ENCODE data around the gene VIPAS39. TPM values are rescaled to one million over a fixed set of nuclear protein-coding genes. Genes with fewer than 3 reads are reported as not detected.
"Not testable (repeated sequence)": the region's sequence is repeated elsewhere in the genome, so short reads cannot be mapped to it uniquely, and the experiment has no call there.

Gene VIPAS39
- total RNA-seq, 1 donor: 33.5 TPM

GRCh38 chr14:77436042-77436441, 21.4 kb downstream of the VIPAS39 start:
- no peak for TF ChIP-seq CTCF (IDR thresholded peaks at IDR 0.05; ENCODE audit: insufficient read depth, low read length)
- no peak overlapping the region for H3K4me3 ChIP-seq (ENCODE audit: low read depth, low read length)
- no peak for DNase-seq (ENCODE audit: low read depth)

DNA sequence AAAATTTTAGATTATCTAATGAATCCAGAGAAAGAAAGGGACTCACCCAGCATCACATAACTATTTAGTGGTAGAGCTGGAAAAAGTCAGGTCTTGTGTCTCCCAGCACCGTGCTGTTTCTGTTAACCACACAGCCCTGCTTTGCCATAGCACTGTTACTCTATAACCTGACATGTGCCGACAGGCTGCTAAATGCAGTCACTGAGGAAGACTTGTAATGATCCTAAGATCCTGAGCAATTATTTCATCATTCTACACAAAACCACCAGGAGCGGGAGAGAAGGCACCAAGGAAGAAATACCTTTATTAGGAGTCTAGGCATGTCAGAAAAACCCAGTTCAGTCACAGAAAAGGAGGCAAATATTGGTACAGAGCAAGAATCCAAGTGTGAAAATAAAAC, 31.0 kb downstream of the VIPAS39 start:
- no peak overlapping the region for H3K4me3 ChIP-seq (ENCODE audit: low read depth, low read length)
- TF ChIP-seq CTCF (IDR thresholded peaks at IDR 0.05; ENCODE audit: insufficient read depth, low read length): no peak
- no peak for DNase-seq (ENCODE audit: low read depth)

GRCh38 chr14:77424862-77425261, 32.5 kb downstream of the VIPAS39 start:
- H3K4me3 ChIP-seq (ENCODE audit: low read depth, low read length): no peak overlapping the region
- no peak for DNase-seq (ENCODE audit: low read depth)
- no peak for TF ChIP-seq CTCF (IDR thresholded peaks at IDR 0.05; ENCODE audit: insufficient read depth, low read length)

- no peak for TF ChIP-seq CTCF (IDR thresholded peaks at IDR 0.05; ENCODE audit: insufficient read depth, low read length)
- no peak within 1 kb of the TSS for H3K4me3 ChIP-seq (ENCODE audit: low read depth, low read length)
- no peak for DNase-seq (ENCODE audit: low read depth)
Observed at GRCh38 chr14:77423423-77423822, 34.0 kb downstream of the VIPAS39 start, which contains the start of gene NOXRED1. Gene NOXRED1 (minus strand): TSS chr14:77423523. CDS start chr14:77422889, 634 bp downstream.

DNA sequence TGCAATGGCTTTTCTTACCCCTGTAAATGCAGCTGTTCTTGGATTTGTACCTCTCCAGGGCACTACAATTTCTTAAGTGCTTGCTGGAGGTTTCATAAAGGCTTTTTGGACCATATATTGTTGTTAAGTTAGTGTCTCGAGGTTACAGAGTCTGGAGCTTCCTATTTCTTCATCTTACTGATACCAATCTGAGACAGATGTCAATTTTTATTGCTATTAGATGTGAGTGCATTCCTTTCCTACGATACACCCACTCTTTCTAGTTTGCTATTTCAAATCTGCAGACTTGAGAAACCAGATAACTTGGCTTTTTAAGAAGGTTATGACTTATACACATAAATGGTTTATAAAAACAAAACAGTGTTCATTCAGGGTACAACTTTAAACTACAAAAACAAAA, 36.2 kb downstream of the VIPAS39 start:
- DNase-seq (ENCODE audit: low read depth): no peak
- TF ChIP-seq CTCF (IDR thresholded peaks at IDR 0.05; ENCODE audit: insufficient read depth, low read length): no peak
- H3K4me3 ChIP-seq (ENCODE audit: low read depth, low read length): no peak overlapping the region

DNA sequence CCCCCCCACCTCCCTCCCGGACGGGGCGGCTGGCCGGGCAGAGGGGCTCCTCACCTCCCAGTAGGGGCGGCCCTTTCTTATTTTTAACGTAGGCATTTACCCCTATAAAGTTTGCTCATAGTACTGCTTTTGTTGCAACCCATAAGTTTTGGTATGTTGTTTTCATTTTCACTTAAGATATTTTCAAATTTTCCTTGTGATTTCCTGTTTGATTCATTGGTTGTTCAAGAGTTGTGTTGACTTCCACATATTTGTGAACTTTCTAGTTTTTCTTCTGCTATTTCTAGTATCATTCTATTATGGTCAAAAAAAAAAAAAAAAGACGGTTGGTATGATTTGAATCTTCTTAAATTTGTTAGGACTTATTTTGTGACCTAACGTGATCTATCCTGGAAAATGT, 40.6 kb downstream of the VIPAS39 start:
- no peak overlapping the region for H3K4me3 ChIP-seq (ENCODE audit: low read depth, low read length)
- TF ChIP-seq CTCF (IDR thresholded peaks at IDR 0.05; ENCODE audit: insufficient read depth, low read length): no peak
- no peak for DNase-seq (ENCODE audit: low read depth)

GRCh38 chr14:77416098-77416497, 41.3 kb downstream of the VIPAS39 start:
- not testable (repeated sequence) for DNase-seq (ENCODE audit: low read depth); H3K4me3 ChIP-seq (ENCODE audit: low read depth, low read length)

DNA sequence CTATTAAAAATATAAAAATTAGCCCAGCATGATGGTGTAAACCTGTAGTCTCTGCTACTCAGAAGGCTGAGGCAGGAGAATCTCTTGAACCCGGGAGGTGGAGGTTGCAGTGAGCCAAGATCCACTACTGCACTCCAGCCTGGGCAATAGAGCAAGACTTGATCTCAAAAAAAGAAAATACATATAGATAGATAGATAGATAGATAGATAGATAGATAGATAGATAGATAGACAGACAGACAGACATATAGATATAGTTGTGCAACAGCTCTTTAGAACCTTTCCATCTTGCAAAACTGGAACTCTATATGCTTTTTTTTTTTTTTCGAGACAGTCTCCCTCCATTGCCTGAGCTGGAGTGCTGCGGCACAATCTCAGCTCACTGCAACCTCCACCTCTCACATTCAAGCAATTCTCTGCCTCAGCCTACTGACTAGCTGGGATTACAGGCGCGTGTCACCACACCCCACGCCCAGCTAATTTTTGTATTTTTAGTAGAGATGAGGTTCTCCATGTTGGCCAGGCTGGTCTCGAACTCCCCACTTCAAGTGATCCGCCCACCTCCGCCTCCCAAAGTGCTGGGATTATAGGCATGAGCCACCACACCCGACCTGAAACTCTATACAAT, 41.9 kb downstream of the VIPAS39 start:
- DNase-seq (ENCODE audit: low read depth): not testable (repeated sequence)

More for the DNA sequence above, 41.9 kb downstream of the VIPAS39 start:
- not testable (repeated sequence) for H3K4me3 ChIP-seq (ENCODE audit: low read depth, low read length)

Measured in fibroblast of the aortic adventitia (primary cell).